PC-9 (cell line): ENCODE data around the gene RPL39L.

Experiments used
- EZH2 ChIP-seq: fragments of 200-600 bp; sonication (generic); IDR thresholded peaks from 2 replicates; pipeline ENCODE4 v1.8.0; 2017; ENCODE audit warnings: antibody characterized with exemption, low read depth
- TF ChIP-seq, protein P1 (sequence below): fragments of 200-600 bp; sonication (generic); conservative IDR thresholded peaks from 2 replicates; pipeline ENCODE4 v1.6.1; 2017; ENCODE audit warnings: mixed run types, antibody characterized with exemption, mild to moderate bottlenecking, moderate library complexity

DNA sequence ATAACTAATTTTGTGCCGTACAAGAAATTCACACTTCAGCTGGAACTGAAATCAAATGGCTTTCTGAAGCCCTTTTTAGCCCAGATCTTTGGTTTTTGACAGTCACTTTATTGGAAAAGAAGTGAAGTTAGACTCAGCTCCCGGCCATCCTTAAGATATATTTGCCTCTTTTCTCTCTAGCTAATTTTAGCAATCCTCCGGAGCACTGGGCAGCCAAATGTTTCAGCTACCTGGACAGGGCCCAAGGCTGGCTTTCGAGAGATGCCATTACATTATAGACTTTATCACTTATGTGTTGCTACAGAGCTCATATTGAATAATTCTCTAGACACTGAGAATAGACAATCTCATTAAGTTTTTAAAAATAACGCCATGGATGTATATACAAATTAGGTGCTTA, 28.5 kb upstream of the RPL39L start:
- TF ChIP-seq, protein P1, sequence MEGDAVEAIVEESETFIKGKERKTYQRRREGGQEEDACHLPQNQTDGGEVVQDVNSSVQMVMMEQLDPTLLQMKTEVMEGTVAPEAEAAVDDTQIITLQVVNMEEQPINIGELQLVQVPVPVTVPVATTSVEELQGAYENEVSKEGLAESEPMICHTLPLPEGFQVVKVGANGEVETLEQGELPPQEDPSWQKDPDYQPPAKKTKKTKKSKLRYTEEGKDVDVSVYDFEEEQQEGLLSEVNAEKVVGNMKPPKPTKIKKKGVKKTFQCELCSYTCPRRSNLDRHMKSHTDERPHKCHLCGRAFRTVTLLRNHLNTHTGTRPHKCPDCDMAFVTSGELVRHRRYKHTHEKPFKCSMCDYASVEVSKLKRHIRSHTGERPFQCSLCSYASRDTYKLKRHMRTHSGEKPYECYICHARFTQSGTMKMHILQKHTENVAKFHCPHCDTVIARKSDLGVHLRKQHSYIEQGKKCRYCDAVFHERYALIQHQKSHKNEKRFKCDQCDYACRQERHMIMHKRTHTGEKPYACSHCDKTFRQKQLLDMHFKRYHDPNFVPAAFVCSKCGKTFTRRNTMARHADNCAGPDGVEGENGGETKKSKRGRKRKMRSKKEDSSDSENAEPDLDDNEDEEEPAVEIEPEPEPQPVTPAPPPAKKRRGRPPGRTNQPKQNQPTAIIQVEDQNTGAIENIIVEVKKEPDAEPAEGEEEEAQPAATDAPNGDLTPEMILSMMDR: no peak
- TF ChIP-seq EZH2: no peak
